GM10248 (cell line): ENCODE measurements around the gene COG6.

Experiments
- CTCF ChIA-PET: fragments of 300-600 bp; sonication (Branson Sonifier 250); formaldehyde crosslinking; extraction: SDS; loops from one replicate; lab custom pipeline; 2021; ENCODE audit warnings: antibody characterized with exemption; lab: Yijun Ruan, JAX
- POLR2A ChIA-PET: fragments of 350-650 bp; sonication (Branson Sonifier 250); formaldehyde crosslinking; extraction: SDS; loops from one replicate; lab custom pipeline; 2020; ENCODE audit warnings: antibody characterized with exemption; lab: Yijun Ruan, JAX
- DNase-seq: peaks from one replicate; pipeline ENCODE4 v3.0.0; 2012; ENCODE audit errors: extremely low spot score
- CTCF ChIP-seq: IDR thresholded peaks from 2 replicates; pipeline ENCODE4 v1.5.1; 2012; ENCODE audit warnings: mild to moderate bottlenecking, low read depth; ENCODE audit errors: extremely low read depth, missing control alignments, control extremely low read depth

Gene COG6

GRCh38 chr13:39655569-39656324 is at the start of gene COG6:
TSS of gene COG6 (plus strand) at chr13:39655662. CDS start at chr13:39655727, 65 bp downstream.
- ChIA-PET POLR2A (no interaction called here), CTCF (interaction anchor here (1.0 to 1.3 kb wide), 2 partner anchors 10 to 40 kb away, joined by 5 to 6 read pairs; no protein-coding TSS in a partner anchor)
- DNase-seq = peak; percentile 92
- TF ChIP-seq CTCF = no peak

- no peak for TF ChIP-seq CTCF
- ChIA-PET CTCF (interaction anchor here (0.8 to 3.8 kb wide), 5 partner anchors 7 to 555 kb away, joined by 3 to 31 read pairs (median 6); no protein-coding TSS in a partner anchor), POLR2A (no interaction called here)
- no peak for DNase-seq
Observed at GRCh38 chr13:39605677-39606320, 49.7 kb upstream of the COG6 start.

GRCh38 chr13:39607876-39608275 is 47.6 kb upstream of the COG6 start:
- DNase-seq = no peak
- ChIA-PET CTCF (interaction anchor here (2.6 kb wide), 1 partner anchor 463 kb away, joined by 7 read pairs; no protein-coding TSS in a partner anchor), POLR2A (no interaction called here)
- no peak for TF ChIP-seq CTCF

- DNase-seq = peak; percentile 47
- CTCF ChIA-PET = interaction anchor here (0.7 to 3.8 kb wide), 62 partner anchors 8 to 1166 kb away, joined by 3 to 48 read pairs (median 4); partner anchors contain the start of genes LHFPL6, NHLRC3 and PROSER1
- TF ChIP-seq CTCF = peak; percentile 72
- POLR2A ChIA-PET = no interaction called here
Observed at GRCh38 chr13:39612023-39612637, 43.3 kb upstream of the COG6 start.

- ChIA-PET POLR2A (no interaction called here), CTCF (interaction anchor here (0.6 to 2.3 kb wide), 64 partner anchors 9 to 1068 kb away, joined by 3 to 31 read pairs (median 4); partner anchors contain the start of genes LHFPL6, NHLRC3 and PROSER1)
- peak; percentile 73 for DNase-seq
- TF ChIP-seq CTCF = peak; percentile 77
Observed at GRCh38 chr13:39616087-39616694, 39.3 kb upstream of the COG6 start.

- ChIA-PET CTCF (interaction anchor here (0.9 to 2.2 kb wide), 5 partner anchors 8 to 567 kb away, joined by 3 to 9 read pairs (median 4); no protein-coding TSS in a partner anchor), POLR2A (no interaction called here)
- DNase-seq = no peak
- no peak for TF ChIP-seq CTCF
Observed at GRCh38 chr13:39618561-39618960, 36.9 kb upstream of the COG6 start.
